Measurements from ENCODE around the gene SYT8. TPM values are rescaled to one million over a fixed set of nuclear protein-coding genes. Genes with fewer than 3 reads are reported as not detected.

The SYT8 gene
- total and polyA plus RNA-seq, 12 donors: not detected

GRCh38 chr11:1870721-1871466 lies 36.1 kb downstream of the SYT8 start:
- intact Hi-C loops (cut with DNase I): no loop called here
- Histone ChIP-seq H3K9me3 (no peaks in the 10 kb centered on the region), H3K4me3 (peak overlapping the region; percentile 2 to 59 (median 53)), H3K36me3 (peaks cover 0 to 4% (median 0%) of the 10 kb centered on the region in 9 donors), H3K27ac (peak overlapping the region; percentile 22 to 90 (median 74)), H3K4me1 (peaks cover 0 to 64% (median 21%) of the 10 kb centered on the region in 9 donors), H3K27me3 (peaks cover 0 to 12% (median 5%) of the 10 kb centered on the region in 7 donors)
- ATAC-seq: peak; percentile 5 to 32 (median 18)
- TF ChIP-seq CTCF (IDR thresholded peaks at IDR 0.05): no peak
- DNase-seq: peak in 1 of 2 donors; percentile 34
- WGBS, 2 donors: 35 to 37% methylated on average over 50 of the region's 50 CpGs

GRCh38 chr11:1871531-1871930 lies 36.7 kb downstream of the SYT8 start:
- Histone ChIP-seq H3K4me3 (peak overlapping the region in 9 of 10 donors; percentile 29 to 59 (median 55)), H3K4me1 (peaks cover under 1 to 64% (median 28%) of the 10 kb centered on the region in 9 donors), H3K36me3 (peaks cover 0 to 3% (median 0%) of the 10 kb centered on the region in 9 donors), H3K27me3 (peaks cover 0 to 12% (median 5%) of the 10 kb centered on the region in 7 donors), H3K27ac (peak overlapping the region in 9 of 10 donors; percentile 22 to 90 (median 78)), H3K9me3 (no peaks in the 10 kb centered on the region)
- WGBS, 2 donors: 83 to 85% methylated on average over 15 of the region's 15 CpGs
- intact Hi-C loops (cut with DNase I): no loop called here
- TF ChIP-seq CTCF (IDR thresholded peaks at IDR 0.05): no peak
- ATAC-seq: no peak
- peak in 1 of 2 donors; percentile 6 for DNase-seq

GRCh38 chr11:1872267-1872985 lies 37.6 kb downstream of the SYT8 start:
- Histone ChIP-seq H3K4me1 (peaks cover 9 to 67% (median 36%) of the 10 kb centered on the region in 9 donors), H3K9me3 (no peaks in the 10 kb centered on the region), H3K27ac (peak overlapping the region in 8 of 10 donors; percentile 40 to 84 (median 68)), H3K36me3 (no peaks in the 10 kb centered on the region), H3K27me3 (peaks cover 0 to 12% (median 5%) of the 10 kb centered on the region in 7 donors), H3K4me3 (peak overlapping the region in 8 of 10 donors; percentile 7 to 59 (median 42))
- intact Hi-C loops (cut with DNase I): no loop called here
- TF ChIP-seq CTCF (IDR thresholded peaks at IDR 0.05): no peak
- DNase-seq: peak in 1 of 2 donors; percentile 10
- ATAC-seq: peak in 1 of 8 donors; percentile 2
- WGBS, 2 donors: 82 to 83% methylated on average over 24 to 25 of the region's 25 CpGs

All from heart right ventricle (tissue), 16 donors.